ENCODE measurements around the gene OR2F2.

OR2F2 gene

DNA sequence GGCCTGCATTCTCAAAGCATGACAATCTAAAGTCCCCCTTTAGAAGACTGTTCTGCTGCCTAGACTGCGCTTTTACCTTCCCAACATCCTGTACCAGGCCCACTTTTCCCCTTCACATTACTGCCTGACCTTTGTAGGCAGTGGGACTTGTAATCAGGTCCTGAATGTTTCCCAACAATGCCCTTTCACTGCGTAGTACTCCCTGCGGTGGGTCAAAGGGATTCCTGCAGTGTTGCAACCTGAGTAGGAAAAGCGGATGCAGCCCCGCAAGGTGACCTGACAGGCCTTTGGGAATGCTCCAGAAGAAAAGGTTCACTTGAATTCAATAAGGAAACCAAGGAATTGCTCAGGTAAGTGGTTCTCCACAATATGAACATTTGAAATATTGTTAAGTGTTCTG is 28.1 kb upstream of the OR2F2 start:
- Histone ChIP-seq H3K9me2 (replicated peaks; ENCODE audit: insufficient read depth, low read length) (no peaks in the 10 kb centered on the region), H3K4me3 (ENCODE audit: low read length) (no peak overlapping the region), H3K79me2 (ENCODE audit: low read length) (no peaks in the 10 kb centered on the region), H3K27me3 (replicated peaks; ENCODE audit: insufficient read depth, low read length) (no peaks in the 10 kb centered on the region), H3K4me1 (ENCODE audit: low read length) (no peaks in the 10 kb centered on the region), H3K9ac (ENCODE audit: low read length) (no peak overlapping the region), H4K20me1 (ENCODE audit: insufficient read depth, low read length) (no peaks in the 10 kb centered on the region), H3F3A (ENCODE audit: insufficient read depth, low read length) (no peaks in the 10 kb centered on the region), H3K4me2 (ENCODE audit: low read depth, low read length) (no peak overlapping the region), H3K9me3 (replicated peaks; ENCODE audit: insufficient read depth, low read length) (no peaks in the 10 kb centered on the region), H2AFZ (ENCODE audit: low read length) (no peak overlapping the region), H3K27ac (ENCODE audit: low read length) (no peak overlapping the region), H3K36me3 (replicated peaks; ENCODE audit: insufficient read depth, low read length) (no peaks in the 10 kb centered on the region)
- DNase-seq, result no peak
- TF ChIP-seq EZH2phosphoT487 (IDR thresholded peaks at IDR 0.05; ENCODE audit: low read length) (no peak), EZH2 (optimal IDR thresholded peaks at IDR 0.05; ENCODE audit: low read depth, low read length) (no peak)
- TF ChIP-seq, protein P1, sequence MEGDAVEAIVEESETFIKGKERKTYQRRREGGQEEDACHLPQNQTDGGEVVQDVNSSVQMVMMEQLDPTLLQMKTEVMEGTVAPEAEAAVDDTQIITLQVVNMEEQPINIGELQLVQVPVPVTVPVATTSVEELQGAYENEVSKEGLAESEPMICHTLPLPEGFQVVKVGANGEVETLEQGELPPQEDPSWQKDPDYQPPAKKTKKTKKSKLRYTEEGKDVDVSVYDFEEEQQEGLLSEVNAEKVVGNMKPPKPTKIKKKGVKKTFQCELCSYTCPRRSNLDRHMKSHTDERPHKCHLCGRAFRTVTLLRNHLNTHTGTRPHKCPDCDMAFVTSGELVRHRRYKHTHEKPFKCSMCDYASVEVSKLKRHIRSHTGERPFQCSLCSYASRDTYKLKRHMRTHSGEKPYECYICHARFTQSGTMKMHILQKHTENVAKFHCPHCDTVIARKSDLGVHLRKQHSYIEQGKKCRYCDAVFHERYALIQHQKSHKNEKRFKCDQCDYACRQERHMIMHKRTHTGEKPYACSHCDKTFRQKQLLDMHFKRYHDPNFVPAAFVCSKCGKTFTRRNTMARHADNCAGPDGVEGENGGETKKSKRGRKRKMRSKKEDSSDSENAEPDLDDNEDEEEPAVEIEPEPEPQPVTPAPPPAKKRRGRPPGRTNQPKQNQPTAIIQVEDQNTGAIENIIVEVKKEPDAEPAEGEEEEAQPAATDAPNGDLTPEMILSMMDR (IDR thresholded peaks at IDR 0.05; ENCODE audit: low read length), result no peak

DNA sequence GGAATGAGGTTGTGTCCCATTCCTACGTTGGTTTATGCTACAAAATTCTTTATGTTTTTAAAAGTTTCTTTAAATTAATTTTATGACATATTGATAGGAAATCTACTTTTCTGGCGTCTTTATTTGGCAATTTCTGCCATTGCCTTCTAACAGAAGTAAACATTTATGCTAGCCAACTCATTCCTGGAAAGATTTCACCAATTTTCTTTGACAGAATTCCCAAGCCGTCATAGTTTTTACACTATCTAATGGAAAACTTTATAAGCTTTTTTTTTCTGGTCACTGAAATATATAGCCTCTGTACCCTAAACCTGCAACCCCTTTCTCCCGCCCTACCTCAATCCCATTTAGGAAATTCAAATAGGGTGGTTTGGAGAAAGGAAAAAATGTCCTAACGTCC is 26.9 kb upstream of the OR2F2 start:
- H3K27ac ChIP-seq (ENCODE audit: low read length), result no peak overlapping the region
- H3K79me2 ChIP-seq (ENCODE audit: low read length), result no peaks in the 10 kb centered on the region
- no peaks in the 10 kb centered on the region for H3K27me3 ChIP-seq (replicated peaks; ENCODE audit: insufficient read depth, low read length)
- DNase-seq, result no peak
- TF ChIP-seq, protein P1 (IDR thresholded peaks at IDR 0.05; ENCODE audit: low read length), result no peak
- TF ChIP-seq EZH2 (optimal IDR thresholded peaks at IDR 0.05; ENCODE audit: low read depth, low read length) (no peak), EZH2phosphoT487 (IDR thresholded peaks at IDR 0.05; ENCODE audit: low read length) (no peak)
- H3F3A ChIP-seq (ENCODE audit: insufficient read depth, low read length), result no peaks in the 10 kb centered on the region
- H3K9ac ChIP-seq (ENCODE audit: low read length), result no peak overlapping the region
- H3K9me2 ChIP-seq (replicated peaks; ENCODE audit: insufficient read depth, low read length), result no peaks in the 10 kb centered on the region
- no peak overlapping the region for H3K4me2 ChIP-seq (ENCODE audit: low read depth, low read length)
- no peaks in the 10 kb centered on the region for H3K36me3 ChIP-seq (replicated peaks; ENCODE audit: insufficient read depth, low read length)
- H3K4me3 ChIP-seq (ENCODE audit: low read length), result no peak overlapping the region
- no peaks in the 10 kb centered on the region for H3K4me1 ChIP-seq (ENCODE audit: low read length)
- H3K9me3 ChIP-seq (replicated peaks; ENCODE audit: insufficient read depth, low read length), result no peaks in the 10 kb centered on the region
- H2AFZ ChIP-seq (ENCODE audit: low read length), result no peak overlapping the region
- no peaks in the 10 kb centered on the region for H4K20me1 ChIP-seq (ENCODE audit: insufficient read depth, low read length)

DNA sequence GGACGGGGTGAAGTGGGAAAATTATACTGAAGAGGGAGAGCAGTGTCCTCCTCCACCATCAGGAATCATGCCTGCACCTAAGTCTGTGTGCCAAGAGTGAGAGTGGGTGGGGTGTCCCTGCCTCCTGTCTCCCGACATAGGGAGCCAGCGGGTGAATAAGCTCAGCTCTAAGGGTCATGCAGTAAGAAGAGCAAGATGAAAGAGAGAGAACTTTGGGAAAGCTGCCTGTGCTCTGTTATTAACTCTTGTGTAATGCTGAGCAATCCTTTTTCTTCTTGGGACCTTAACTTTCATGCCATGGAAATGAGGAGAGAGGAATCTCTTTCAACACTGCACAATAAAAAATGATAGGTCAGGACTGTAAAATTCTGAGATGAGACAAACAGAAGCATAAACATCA is 25.2 kb upstream of the OR2F2 start:
- no peaks in the 10 kb centered on the region for H4K20me1 ChIP-seq (ENCODE audit: insufficient read depth, low read length)
- no peaks in the 10 kb centered on the region for H3K79me2 ChIP-seq (ENCODE audit: low read length)
- H3K9ac ChIP-seq (ENCODE audit: low read length), result no peak overlapping the region
- H3K4me3 ChIP-seq (ENCODE audit: low read length), result no peak overlapping the region
- H3K9me2 ChIP-seq (replicated peaks; ENCODE audit: insufficient read depth, low read length), result no peaks in the 10 kb centered on the region
- no peaks in the 10 kb centered on the region for H3F3A ChIP-seq (ENCODE audit: insufficient read depth, low read length)
- H3K27ac ChIP-seq (ENCODE audit: low read length), result no peak overlapping the region
- H3K4me2 ChIP-seq (ENCODE audit: low read depth, low read length), result no peak overlapping the region
- DNase-seq, result no peak
- no peaks in the 10 kb centered on the region for H3K4me1 ChIP-seq (ENCODE audit: low read length)
- no peaks in the 10 kb centered on the region for H3K36me3 ChIP-seq (replicated peaks; ENCODE audit: insufficient read depth, low read length)
- TF ChIP-seq, protein P1 (IDR thresholded peaks at IDR 0.05; ENCODE audit: low read length), result no peak
- TF ChIP-seq EZH2phosphoT487 (IDR thresholded peaks at IDR 0.05; ENCODE audit: low read length), result no peak
- TF ChIP-seq EZH2 (optimal IDR thresholded peaks at IDR 0.05; ENCODE audit: low read depth, low read length), result no peak
- H3K27me3 ChIP-seq (replicated peaks; ENCODE audit: insufficient read depth, low read length), result no peaks in the 10 kb centered on the region
- no peaks in the 10 kb centered on the region for H3K9me3 ChIP-seq (replicated peaks; ENCODE audit: insufficient read depth, low read length)
- no peak overlapping the region for H2AFZ ChIP-seq (ENCODE audit: low read length)

All from MM.1S (cell line).